CD4-positive, alpha-beta T cell treated with Interleukin-2 at 100 ng/mL for 4 hours (primary cell): ENCODE data around the gene RETREG2.
A peak's percentile ranks its signal among the peaks of the same experiment; 100 is the strongest.

Experiments used
- DNase-seq: peaks from one replicate; pipeline ENCODE4 v3.0.0-alpha.2; 2020; ENCODE audit warnings: low spot score

The RETREG2 gene

GRCh38 chr2:219177552-219178376, at the start of gene RETREG2:
Gene RETREG2, plus strand, starts transcription at chr2:219178275. Its CDS starts 78 bp downstream, at chr2:219178353.
- peak; percentile 91 for DNase-seq

DNA sequence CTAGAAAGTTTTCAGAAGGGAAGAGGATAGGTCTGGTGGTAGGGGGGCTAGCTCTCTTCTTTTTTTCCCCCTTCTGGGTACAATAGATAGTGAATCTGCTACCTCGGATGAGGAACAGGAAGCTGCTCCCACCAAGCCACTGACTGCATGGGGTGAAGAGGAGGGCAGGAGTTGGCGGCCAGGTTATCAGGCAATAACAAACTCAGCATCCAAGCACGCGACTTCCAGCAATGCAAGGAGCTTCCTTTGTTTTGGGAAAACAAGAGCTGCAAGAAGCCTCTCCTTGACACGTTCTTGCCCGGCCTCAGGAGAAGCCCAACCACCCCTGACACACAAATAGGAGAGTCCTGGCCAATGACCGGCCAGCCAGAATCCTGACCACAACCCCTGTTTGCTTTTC, 49.7 kb upstream of the RETREG2 start:
- DNase-seq: no peak

DNA sequence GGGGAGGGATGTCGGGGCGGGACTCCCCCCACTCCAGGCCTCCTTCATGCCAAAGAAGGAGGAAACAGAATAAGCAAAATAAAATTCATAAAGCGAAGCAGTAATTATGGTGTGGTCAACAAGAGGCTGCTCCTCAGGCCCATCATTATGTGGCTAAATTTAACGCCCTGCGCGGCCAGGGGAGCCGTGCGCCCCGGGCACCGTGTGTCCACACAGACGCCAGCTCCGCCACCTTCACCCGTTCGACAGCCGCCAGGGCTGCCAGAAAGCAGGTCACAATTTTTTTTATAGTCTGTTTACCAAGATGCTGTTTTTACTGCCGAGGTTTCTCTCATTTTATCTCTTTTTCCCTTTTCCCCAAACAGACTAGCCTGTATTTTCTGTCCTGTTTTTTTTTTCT, 48.5 kb upstream of the RETREG2 start:
- DNase-seq: no peak

DNA sequence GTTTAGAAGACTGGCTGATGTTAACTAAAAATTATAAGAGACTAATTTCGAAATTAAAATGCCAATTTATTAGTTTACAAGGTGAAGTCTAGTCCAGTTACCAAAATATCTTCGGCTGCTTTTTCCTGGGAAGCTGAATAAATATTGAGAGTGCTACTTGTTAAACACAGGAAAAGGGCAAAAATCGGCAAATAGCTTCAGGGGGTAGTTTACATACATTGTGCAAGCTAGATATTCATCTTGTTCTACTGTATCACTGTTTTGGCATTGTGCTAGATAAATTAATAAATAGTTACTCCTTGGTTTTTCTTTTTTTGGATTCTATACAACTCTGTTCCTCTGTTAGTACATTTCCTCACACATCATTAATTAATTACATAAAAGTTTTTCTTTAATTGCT, 46.7 kb upstream of the RETREG2 start:
- no peak for DNase-seq

DNA sequence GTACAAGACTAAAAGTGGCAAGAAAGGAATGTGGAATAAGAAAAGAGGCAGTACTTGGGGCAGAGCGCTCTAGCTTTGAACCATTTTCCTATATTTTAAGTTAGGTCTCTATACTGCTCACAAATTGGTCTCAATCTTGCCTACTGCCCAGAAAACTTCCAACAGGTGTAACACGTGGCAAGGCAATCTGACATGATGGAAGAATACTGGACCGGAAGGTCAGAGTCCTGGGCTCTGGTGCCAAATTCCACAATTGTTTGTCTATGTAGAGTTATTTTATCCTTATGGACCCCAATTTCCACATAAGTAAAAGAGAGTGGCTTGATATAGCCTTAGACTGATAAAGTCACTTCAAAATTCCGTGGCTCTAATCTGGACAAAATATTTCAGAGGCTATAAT, 46.3 kb upstream of the RETREG2 start:
- DNase-seq: no peak

GRCh38 chr2:219133976-219134375, 44.1 kb upstream of the RETREG2 start:
- DNase-seq: no peak

GRCh38 chr2:219140722-219141121, 37.4 kb upstream of the RETREG2 start:
- no peak for DNase-seq

DNA sequence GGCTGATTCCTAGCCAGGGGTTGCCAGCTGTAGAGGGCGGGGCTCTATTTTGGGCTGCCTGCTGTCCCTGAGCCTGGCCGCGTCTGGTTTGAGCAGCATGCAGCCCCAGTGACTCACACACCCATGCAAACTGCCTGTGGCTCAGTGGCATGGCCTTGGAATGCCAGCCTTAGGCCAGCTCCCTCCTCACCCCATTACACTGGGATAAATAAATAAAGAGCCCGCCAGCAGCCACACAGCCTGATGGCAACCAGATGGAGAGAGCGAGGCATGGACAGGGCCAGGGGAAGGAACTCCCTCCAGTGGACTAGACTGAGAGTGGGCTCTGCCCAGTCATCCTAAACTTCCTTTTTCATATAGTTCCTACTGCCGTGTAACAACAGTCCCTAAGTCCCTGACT, 35.7 kb upstream of the RETREG2 start:
- no peak for DNase-seq

GRCh38 chr2:219149667-219150066, 28.4 kb upstream of the RETREG2 start:
- DNase-seq: no peak

DNA sequence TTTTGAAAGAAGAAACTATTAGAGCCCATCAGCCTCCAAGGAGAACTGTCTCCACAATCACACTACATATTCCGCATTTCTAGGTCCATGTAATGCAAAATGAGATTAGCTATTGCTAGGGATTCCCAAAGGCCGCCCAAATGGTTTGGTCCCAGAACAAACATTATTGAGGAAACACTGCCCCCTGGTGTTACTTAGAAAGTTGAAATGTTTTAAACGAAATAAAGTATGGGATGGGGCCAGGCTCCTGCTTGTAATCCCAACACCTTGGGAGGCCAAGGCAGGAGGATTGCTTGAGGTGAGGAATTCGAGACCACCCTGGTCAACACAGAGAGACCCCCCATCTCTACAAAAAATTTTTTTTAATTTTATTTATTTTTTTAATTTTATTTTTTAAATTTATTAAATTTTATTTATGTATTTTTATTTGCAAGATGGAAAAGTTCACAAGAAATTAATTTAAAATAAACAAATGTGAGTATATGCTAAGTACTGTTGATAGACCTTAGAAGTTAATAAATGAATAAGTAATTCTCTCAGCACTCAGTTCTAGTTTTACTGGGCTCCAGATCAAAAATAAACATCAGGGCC, 22.9 kb upstream of the RETREG2 start:
- DNase-seq: peak; percentile 74

DNA sequence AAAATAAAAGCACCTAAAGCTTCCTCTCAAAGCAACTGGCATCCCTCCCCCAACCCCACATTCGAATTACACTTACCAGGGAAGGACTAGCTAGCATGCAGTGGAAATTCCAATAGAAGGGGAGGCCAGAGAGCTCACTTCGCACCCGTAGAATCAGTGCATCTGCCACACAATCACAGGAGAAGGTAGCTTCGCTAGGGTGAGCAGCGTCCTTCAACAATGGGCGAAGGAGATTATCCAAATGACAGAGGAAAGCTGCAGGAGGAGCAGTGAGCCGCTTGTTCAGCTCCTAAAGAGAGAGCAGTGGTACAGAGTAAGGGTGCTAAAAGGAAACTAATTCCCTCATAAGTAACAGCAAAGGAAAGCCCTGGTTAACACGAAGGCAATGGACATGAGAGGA, 20.7 kb upstream of the RETREG2 start:
- DNase-seq: no peak

DNA sequence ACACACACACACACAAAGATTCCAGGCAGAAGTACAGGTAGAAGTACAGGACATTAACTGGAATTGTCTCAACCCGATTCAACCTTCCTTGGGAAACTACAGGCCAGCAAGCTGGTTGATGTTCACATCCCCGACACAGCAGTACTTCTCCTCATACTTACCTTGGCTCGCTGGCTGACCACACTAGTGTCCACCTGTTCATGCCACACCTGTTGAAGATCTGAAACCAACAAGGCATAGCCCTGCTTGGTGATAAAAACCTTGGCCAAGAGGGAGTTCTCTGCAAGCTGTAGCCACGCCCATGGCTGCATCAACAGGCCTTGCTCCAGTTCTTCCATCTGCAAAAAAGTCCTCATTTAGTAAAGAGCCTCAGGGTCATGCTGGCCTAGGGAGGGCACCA, 20.1 kb upstream of the RETREG2 start:
- DNase-seq: no peak

- DNase-seq: no peak
Observed at GRCh38 chr2:219158586-219158985, 19.5 kb upstream of the RETREG2 start.

DNA sequence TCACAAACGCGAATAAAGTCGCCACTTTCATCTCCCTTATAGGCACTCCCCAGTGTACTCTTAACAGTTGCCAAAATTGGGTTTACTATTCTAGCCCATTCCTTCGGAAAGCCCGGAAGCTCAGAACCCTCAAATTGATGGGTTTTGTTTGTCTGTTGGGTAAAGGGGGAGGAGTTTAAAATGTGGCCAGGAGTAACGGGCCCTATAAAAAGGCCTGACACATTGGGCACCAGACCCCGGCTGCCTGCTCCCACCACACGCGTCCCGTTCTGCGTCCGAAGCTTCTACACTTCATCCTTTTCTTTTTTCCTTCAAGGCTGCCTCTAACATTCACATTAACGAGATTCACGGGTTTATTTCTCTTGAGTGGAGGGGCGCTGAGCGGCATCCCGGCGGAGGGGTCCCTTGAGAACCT, 18.3 kb upstream of the RETREG2 start:
- DNase-seq: no peak

GRCh38 chr2:219160186-219161017, 17.7 kb upstream of the RETREG2 start, which contains the start of gene NHEJ1:
Gene NHEJ1, minus strand, starts transcription at chr2:219160815. Its CDS starts 2,453 bp downstream, at chr2:219158362.
- peak; percentile 94 for DNase-seq

DNA sequence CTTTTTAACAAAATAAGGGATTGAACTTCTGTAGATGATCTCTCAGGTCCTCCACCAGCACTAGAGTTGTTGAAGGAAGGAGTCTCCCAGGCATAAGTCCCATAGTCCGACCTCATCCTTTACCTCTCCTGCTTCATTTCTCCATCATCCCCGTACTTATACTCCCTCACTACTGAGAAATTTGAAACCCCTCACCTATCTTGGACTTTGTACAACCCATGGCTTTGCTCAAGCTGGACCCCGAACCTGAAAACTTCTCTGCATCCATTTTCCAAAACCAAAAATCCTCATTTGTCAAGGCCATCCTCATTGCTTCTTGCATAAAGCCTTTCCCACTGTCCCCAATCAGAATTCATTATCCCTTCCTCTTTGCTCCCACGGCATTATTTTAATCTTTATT, 17.0 kb upstream of the RETREG2 start:
- DNase-seq: no peak

- no peak for DNase-seq
Observed at GRCh38 chr2:219163156-219163555, 14.9 kb upstream of the RETREG2 start.

- no peak for DNase-seq
Observed at GRCh38 chr2:219165058-219165911, 12.8 kb upstream of the RETREG2 start.

DNA sequence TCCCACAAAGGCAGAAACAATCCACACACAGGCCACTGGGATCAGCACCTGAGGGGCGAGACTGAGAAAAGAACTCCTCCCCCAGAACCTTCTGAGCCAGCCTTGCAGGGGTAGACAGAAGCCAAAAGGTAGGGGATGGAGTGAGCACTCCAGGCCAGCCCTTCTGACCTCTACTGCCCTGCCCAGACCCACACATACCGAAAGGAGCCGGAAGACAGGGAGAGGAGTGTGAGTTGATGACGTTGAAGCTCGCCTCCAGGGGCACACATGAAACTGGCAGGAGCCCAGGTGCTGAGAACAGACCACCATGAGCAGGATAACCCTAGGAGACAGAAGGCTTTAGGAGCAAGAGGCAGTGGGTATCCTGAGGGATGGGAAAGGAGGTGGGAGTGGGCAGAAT, 10.1 kb upstream of the RETREG2 start:
- no peak for DNase-seq

- no peak for DNase-seq
Observed at GRCh38 chr2:219168526-219168925, 9.5 kb upstream of the RETREG2 start.

- DNase-seq: no peak
Observed at GRCh38 chr2:219168932-219169331, 9.1 kb upstream of the RETREG2 start.
